HepG2 (cell line): ENCODE measurements around the gene SNAI1. TPM values are rescaled to one million over a fixed set of nuclear protein-coding genes. Genes with fewer than 3 reads are reported as not detected.

Source experiments
- ETV5 ChIP-seq: IDR thresholded peaks from 2 replicates; pipeline ENCODE4 v1.6.1; 2018; ENCODE audit warnings: missing biosample characterization, missing genetic modification reagents, inconsistent platforms, borderline replicate concordance
- HNRNPLL ChIP-seq: fragments of 200-400 bp; formaldehyde crosslinking; IDR thresholded peaks from 2 replicates; pipeline ENCODE4 v1.6.1; 2017; ENCODE audit warnings: mild to moderate bottlenecking, low read depth, low read length; ENCODE audit not compliant: poor library complexity, severe bottlenecking
- KDM1A ChIP-seq: IDR thresholded peaks from 2 replicates; pipeline ENCODE4 v1.6.1; 2016; ENCODE audit warnings: missing compliant biosample characterization
- MAFK ChIP-seq, 2 experiments: IDR thresholded peaks in 1 of 2; conservative IDR thresholded peaks in 1 of 2; 2 replicates each; pipeline ENCODE4 v1.6.1; 2011; ENCODE audit warnings: improper control_type of control experiment in 2 of 2, low read length in 2 of 2
- NFKBIZ ChIP-seq: IDR thresholded peaks from 2 replicates; pipeline ENCODE4 v1.6.1; 2018; ENCODE audit warnings: missing genetic modification reagents, missing compliant biosample characterization
- NR1H2 ChIP-seq: sonication (generic); formaldehyde crosslinking; IDR thresholded peaks from 2 replicates; pipeline ENCODE4 v1.8.1; 2022; ENCODE audit warnings: low read depth, missing genetic modification reagents, borderline replicate concordance
- RXRA ChIP-seq: sonication (generic); formaldehyde crosslinking; IDR thresholded peaks from 2 replicates; pipeline ENCODE4 v1.5.1; 2020; ENCODE audit warnings: missing genetic modification reagents
- SETDB1 ChIP-seq: sonication (generic); formaldehyde crosslinking; IDR thresholded peaks from 2 replicates; pipeline ENCODE4 v1.5.1; 2020; ENCODE audit warnings: missing genetic modification reagents, mild to moderate bottlenecking, borderline replicate concordance
- ZFX ChIP-seq: sonication (generic); formaldehyde crosslinking; IDR thresholded peaks from 2 replicates; pipeline ENCODE4 v1.4.0; 2020; ENCODE audit warnings: mild to moderate bottlenecking, low read depth, missing genetic modification reagents, moderate library complexity
- ZNF263 ChIP-seq: sonication (generic); formaldehyde crosslinking; IDR thresholded peaks from 2 replicates; pipeline ENCODE4 v1.4.0; 2020; ENCODE audit warnings: missing genetic modification reagents
- ZNF296 ChIP-seq: sonication (generic); formaldehyde crosslinking; conservative IDR thresholded peaks from 2 replicates; pipeline ENCODE4 v1.5.0; 2020; ENCODE audit warnings: mild to moderate bottlenecking, missing genetic modification reagents
- ZNF530 ChIP-seq: sonication (generic); formaldehyde crosslinking; IDR thresholded peaks from 2 replicates; pipeline ENCODE4 v1.5.0; 2020; ENCODE audit warnings: low read depth, mild to moderate bottlenecking, missing genetic modification reagents
- ZNF670 ChIP-seq: sonication (generic); formaldehyde crosslinking; IDR thresholded peaks from 2 replicates; pipeline ENCODE4 v1.8.0; 2022; ENCODE audit warnings: mild to moderate bottlenecking, missing genetic modification reagents, borderline replicate concordance
- ZNF83 ChIP-seq: sonication (generic); formaldehyde crosslinking; IDR thresholded peaks from 2 replicates; pipeline ENCODE4 v1.4.0; 2020; ENCODE audit warnings: missing genetic modification reagents, mild to moderate bottlenecking, borderline replicate concordance
- polyA plus RNA-seq, 8 experiments: library from polyadenylated mRNA; depleted of rRNA in 3 of 8; stranded (reverse) in 7 of 8; unstranded in 1 of 8; fragments of >200 nt; fragmentation: Illumina TruSeq in 4 of 8; extraction: Trizol in 4 of 8; gene quantifications; 2 replicates each; pipeline versions ENCODE4 v1.2.1 to v1.2.3, GENCODE V29; 2011 to 2016; ENCODE audit warnings: low read depth in 4 of 8, missing spikeins in 1 of 8, mixed read lengths in 1 of 8; ENCODE audit not compliant: insufficient read depth in 1 of 8
- total RNA-seq, 5 experiments: library from RNA; depleted of rRNA; stranded (reverse); fragments of >200 nt; fragmentation: Illumina TruSeq; extraction: Trizol; gene quantifications; 2 replicates each; pipeline ENCODE4 v1.2.3, GENCODE V29; 2016; ENCODE audit warnings: low read depth in 1 of 5
- TF ChIP-seq, protein P1 (sequence below): sonication (generic); formaldehyde crosslinking; IDR thresholded peaks from one replicate; pipeline ENCODE4 v1.5.1; 2020; ENCODE audit warnings: mild to moderate bottlenecking, missing genetic modification reagents; ENCODE audit errors: not compliant biosample characterization
- TF ChIP-seq, protein P2 (sequence below): sonication (generic); formaldehyde crosslinking; IDR thresholded peaks from 2 replicates; pipeline ENCODE4 v1.4.0; 2020; ENCODE audit warnings: missing genetic modification reagents, mild to moderate bottlenecking, borderline replicate concordance

SNAI1 gene
- total and polyA plus RNA-seq, 2 of the 13 experiments (the other 11 are each of a cell fraction or from before 2014, with no cell fraction given), result 1.3 to 1.4 TPM

DNA sequence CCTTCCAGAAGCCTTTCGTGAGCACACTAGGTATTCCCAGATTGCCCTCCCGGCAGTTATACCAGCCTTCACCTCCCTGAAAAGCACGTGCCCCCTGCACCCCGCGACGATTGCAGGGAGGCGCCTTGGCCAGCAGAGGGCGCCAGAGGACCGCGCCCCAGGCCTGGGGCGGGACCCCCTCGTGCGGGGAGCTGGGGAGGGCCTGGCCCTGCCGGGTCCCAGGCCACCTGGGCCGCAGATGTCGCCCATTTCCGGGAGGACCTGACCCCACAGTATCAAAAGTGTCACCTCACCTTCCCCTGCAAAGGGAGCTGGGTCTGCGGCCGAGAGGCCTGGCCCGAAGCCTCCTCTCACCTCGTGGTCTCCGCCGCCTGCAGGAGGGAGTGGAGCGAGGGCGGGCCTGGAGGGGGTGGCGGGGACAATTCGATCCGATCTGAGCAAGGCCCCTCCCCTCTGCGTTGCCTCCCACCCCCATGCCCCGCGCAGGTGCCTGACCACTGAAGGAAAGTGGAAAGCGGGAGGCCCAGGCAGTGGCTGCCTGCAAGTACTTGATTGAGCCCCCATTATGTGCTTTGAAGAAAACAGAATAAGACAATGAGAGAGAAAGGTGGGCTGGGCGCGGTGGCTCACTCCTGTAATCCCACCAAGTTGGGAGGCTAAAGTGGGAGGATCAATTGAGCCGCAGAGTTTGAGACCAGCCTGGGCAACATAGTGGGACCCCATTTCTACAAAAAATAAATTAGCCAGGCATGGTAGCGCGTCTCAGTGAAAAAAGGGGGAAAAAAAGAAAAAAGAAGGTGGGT, 3.5 kb upstream of the SNAI1 start (continued):
- peak; percentile 59; the same call in 1 of the 2 replicates for TF ChIP-seq ETV5
- peak; percentile 43; the same call in 1 of the 2 replicates for TF ChIP-seq KDM1A
- TF ChIP-seq ZNF83 (CRISPR knock-in tag), result peak; percentile 96
- TF ChIP-seq ZNF296 (CRISPR knock-in tag), result no peak
- peak; percentile 95 for TF ChIP-seq ZFX
- peak; percentile 62 for TF ChIP-seq ZNF263 (CRISPR knock-in tag)
- peak; percentile 68 for TF ChIP-seq HNRNPLL
- TF ChIP-seq, protein P1, sequence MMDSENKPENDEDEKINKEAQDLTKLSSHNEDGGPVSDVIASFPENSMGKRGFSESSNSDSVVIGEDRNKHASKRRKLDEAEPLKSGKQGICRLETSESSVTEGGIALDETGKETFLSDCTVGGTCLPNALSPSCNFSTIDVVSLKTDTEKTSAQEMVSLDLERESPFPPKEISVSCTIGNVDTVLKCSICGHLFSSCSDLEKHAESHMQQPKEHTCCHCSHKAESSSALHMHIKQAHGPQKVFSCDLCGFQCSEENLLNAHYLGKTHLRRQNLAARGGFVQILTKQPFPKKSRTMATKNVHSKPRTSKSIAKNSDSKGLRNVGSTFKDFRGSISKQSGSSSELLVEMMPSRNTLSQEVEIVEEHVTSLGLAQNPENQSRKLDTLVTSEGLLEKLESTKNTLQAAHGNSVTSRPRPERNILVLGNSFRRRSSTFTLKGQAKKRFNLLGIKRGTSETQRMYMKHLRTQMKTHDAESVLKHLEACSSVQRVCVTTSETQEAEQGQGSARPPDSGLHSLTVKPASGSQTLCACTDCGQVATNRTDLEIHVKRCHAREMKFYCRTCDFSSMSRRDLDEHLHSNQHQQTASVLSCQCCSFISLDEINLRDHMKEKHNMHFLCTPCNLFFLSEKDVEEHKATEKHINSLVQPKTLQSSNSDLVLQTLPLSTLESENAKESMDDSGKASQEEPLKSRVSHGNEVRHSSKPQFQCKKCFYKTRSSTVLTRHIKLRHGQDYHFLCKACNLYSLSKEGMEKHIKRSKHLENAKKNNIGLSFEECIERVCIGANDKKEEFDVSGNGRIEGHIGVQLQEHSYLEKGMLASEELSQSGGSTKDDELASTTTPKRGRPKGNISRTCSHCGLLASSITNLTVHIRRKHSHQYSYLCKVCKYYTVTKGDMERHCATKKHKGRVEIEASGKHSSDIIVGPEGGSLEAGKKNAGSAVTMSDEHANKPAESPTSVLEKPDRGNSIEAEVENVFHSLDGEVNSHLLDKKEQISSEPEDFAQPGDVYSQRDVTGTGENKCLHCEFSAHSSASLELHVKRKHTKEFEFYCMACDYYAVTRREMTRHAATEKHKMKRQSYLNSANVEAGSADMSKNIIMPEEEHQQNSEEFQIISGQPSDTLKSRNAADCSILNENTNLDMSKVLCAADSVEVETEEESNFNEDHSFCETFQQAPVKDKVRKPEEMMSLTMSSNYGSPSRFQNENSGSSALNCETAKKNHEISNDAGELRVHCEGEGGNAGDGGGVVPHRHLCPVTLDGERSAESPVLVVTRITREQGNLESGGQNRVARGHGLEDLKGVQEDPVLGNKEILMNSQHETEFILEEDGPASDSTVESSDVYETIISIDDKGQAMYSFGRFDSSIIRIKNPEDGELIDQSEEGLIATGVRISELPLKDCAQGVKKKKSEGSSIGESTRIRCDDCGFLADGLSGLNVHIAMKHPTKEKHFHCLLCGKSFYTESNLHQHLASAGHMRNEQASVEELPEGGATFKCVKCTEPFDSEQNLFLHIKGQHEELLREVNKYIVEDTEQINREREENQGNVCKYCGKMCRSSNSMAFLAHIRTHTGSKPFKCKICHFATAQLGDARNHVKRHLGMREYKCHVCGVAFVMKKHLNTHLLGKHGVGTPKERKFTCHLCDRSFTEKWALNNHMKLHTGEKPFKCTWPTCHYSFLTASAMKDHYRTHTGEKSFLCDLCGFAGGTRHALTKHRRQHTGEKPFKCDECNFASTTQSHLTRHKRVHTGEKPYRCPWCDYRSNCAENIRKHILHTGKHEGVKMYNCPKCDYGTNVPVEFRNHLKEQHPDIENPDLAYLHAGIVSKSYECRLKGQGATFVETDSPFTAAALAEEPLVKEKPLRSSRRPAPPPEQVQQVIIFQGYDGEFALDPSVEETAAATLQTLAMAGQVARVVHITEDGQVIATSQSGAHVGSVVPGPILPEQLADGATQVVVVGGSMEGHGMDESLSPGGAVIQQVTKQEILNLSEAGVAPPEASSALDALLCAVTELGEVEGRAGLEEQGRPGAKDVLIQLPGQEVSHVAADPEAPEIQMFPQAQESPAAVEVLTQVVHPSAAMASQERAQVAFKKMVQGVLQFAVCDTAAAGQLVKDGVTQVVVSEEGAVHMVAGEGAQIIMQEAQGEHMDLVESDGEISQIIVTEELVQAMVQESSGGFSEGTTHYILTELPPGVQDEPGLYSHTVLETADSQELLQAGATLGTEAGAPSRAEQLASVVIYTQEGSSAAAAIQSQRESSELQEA (CRISPR knock-in tag), result peak; percentile 68
- peak; percentile 88 for TF ChIP-seq RXRA
- TF ChIP-seq ZNF670, result peak; percentile 88; the same call in 1 of the 2 replicates
- TF ChIP-seq, protein P2, sequence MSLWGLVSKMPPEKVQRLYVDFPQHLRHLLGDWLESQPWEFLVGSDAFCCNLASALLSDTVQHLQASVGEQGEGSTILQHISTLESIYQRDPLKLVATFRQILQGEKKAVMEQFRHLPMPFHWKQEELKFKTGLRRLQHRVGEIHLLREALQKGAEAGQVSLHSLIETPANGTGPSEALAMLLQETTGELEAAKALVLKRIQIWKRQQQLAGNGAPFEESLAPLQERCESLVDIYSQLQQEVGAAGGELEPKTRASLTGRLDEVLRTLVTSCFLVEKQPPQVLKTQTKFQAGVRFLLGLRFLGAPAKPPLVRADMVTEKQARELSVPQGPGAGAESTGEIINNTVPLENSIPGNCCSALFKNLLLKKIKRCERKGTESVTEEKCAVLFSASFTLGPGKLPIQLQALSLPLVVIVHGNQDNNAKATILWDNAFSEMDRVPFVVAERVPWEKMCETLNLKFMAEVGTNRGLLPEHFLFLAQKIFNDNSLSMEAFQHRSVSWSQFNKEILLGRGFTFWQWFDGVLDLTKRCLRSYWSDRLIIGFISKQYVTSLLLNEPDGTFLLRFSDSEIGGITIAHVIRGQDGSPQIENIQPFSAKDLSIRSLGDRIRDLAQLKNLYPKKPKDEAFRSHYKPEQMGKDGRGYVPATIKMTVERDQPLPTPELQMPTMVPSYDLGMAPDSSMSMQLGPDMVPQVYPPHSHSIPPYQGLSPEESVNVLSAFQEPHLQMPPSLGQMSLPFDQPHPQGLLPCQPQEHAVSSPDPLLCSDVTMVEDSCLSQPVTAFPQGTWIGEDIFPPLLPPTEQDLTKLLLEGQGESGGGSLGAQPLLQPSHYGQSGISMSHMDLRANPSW (CRISPR knock-in tag), result no peak; the same call in 1 of the 2 replicates
- TF ChIP-seq ZNF530 (CRISPR knock-in tag), result no peak
- no peak for TF ChIP-seq MAFK (conservative IDR thresholded peaks at IDR 0.05 in 1 of 2, IDR thresholded peaks at IDR 0.05 in 1 of 2; ENCODE audit: low read length in 2 of 2)
- TF ChIP-seq SETDB1 (CRISPR knock-in tag), result no peak; the same call in 1 of the 2 replicates
- peak; percentile 75; the same call in 1 of the 2 replicates for TF ChIP-seq NR1H2
- TF ChIP-seq NFKBIZ (CRISPR knock-in tag), result peak; percentile 85; the same call in 1 of the 2 replicates
